HepG2 (cell line): ENCODE results near the gene ZNF414. TPM values are rescaled to one million over a fixed set of nuclear protein-coding genes. Genes with fewer than 3 reads are reported as not detected.
A peak's percentile ranks its signal among the peaks of the same experiment; 100 is the strongest.

ENCODE experiments used
- ARNTL ChIP-seq: sonication (generic); formaldehyde crosslinking; IDR thresholded peaks from 2 replicates; pipeline ENCODE4 v1.4.0; 2020; ENCODE audit warnings: mild to moderate bottlenecking, missing genetic modification reagents
- BRCA1 ChIP-seq: sonication (generic); formaldehyde crosslinking; IDR thresholded peaks from 2 replicates; pipeline ENCODE4 v1.4.0; 2020; ENCODE audit warnings: missing genetic modification reagents
- FOXM1 ChIP-seq: sonication (generic); formaldehyde crosslinking; IDR thresholded peaks from 2 replicates; pipeline ENCODE4 v1.5.0; 2020; ENCODE audit warnings: missing genetic modification reagents
- HNF1B ChIP-seq: sonication (generic); formaldehyde crosslinking; IDR thresholded peaks from 2 replicates; pipeline ENCODE4 v1.5.1; 2020; ENCODE audit warnings: mild to moderate bottlenecking, moderate library complexity, missing genetic modification reagents
- HOXD1 ChIP-seq: sonication (generic); formaldehyde crosslinking; IDR thresholded peaks from 2 replicates; pipeline ENCODE4 v1.5.0; 2020; ENCODE audit warnings: missing genetic modification reagents
- KDM5A ChIP-seq: fragments of 200-600 bp; sonication (generic); IDR thresholded peaks from 2 replicates; pipeline ENCODE4 v1.7.0; 2018; ENCODE audit warnings: antibody characterized with exemption, mild to moderate bottlenecking, low read length, borderline replicate concordance
- KIAA2018 ChIP-seq: sonication (generic); formaldehyde crosslinking; IDR thresholded peaks from 2 replicates; pipeline ENCODE4 v1.5.0; 2020; ENCODE audit warnings: mild to moderate bottlenecking, missing genetic modification reagents, borderline replicate concordance
- NAIF1 ChIP-seq: sonication (generic); formaldehyde crosslinking; IDR thresholded peaks from 2 replicates; pipeline ENCODE4 v1.5.0; 2020; ENCODE audit warnings: mild to moderate bottlenecking, missing genetic modification reagents, borderline replicate concordance
- RAD21 ChIP-seq: fragments of 450-650 bp; formaldehyde crosslinking; IDR thresholded peaks from 2 replicates; pipeline ENCODE4 v1.5.0; 2020; ENCODE audit warnings: mild to moderate bottlenecking
- SAP130 ChIP-seq: IDR thresholded peaks from 2 replicates; pipeline ENCODE4 v1.6.1; 2016; ENCODE audit warnings: low read depth
- TBX2 ChIP-seq: sonication (generic); formaldehyde crosslinking; IDR thresholded peaks from 2 replicates; pipeline ENCODE4 v1.5.0; 2020; ENCODE audit warnings: missing genetic modification reagents, mild to moderate bottlenecking, borderline replicate concordance
- THRA ChIP-seq: sonication (generic); formaldehyde crosslinking; IDR thresholded peaks from 2 replicates; pipeline ENCODE4 v1.4.0; 2020; ENCODE audit warnings: missing genetic modification reagents, borderline replicate concordance
- YY1 ChIP-seq: IDR thresholded peaks from 2 replicates; pipeline ENCODE4 v1.6.1; 2011; ENCODE audit warnings: low read length, low read depth, moderate library complexity, mild to moderate bottlenecking; ENCODE audit not compliant: insufficient read depth, insufficient replicate concordance
- ZNF230 ChIP-seq: sonication (generic); formaldehyde crosslinking; IDR thresholded peaks from 2 replicates; pipeline ENCODE4 v1.4.0; 2020; ENCODE audit warnings: mild to moderate bottlenecking, missing genetic modification reagents
- ZNF546 ChIP-seq: sonication (generic); formaldehyde crosslinking; conservative IDR thresholded peaks from 2 replicates; pipeline ENCODE4 v1.8.1; 2023; ENCODE audit warnings: mild to moderate bottlenecking, missing genetic modification reagents
- ZSCAN5A ChIP-seq: sonication (generic); formaldehyde crosslinking; IDR thresholded peaks from 2 replicates; pipeline ENCODE4 v1.8.0; 2022; ENCODE audit warnings: mild to moderate bottlenecking, missing genetic modification reagents, borderline replicate concordance
- polyA plus RNA-seq, 8 experiments: library from polyadenylated mRNA; depleted of rRNA in 3 of 8; stranded (reverse) in 7 of 8; unstranded in 1 of 8; fragments of >200 nt; fragmentation: Illumina TruSeq in 4 of 8; extraction: Trizol in 4 of 8; gene quantifications; 2 replicates each; pipeline versions ENCODE4 v1.2.1 to v1.2.3, GENCODE V29; 2011 to 2016; ENCODE audit warnings: low read depth in 4 of 8, missing spikeins in 1 of 8, mixed read lengths in 1 of 8; ENCODE audit not compliant: insufficient read depth in 1 of 8
- total RNA-seq, 5 experiments: library from RNA; depleted of rRNA; stranded (reverse); fragments of >200 nt; fragmentation: Illumina TruSeq; extraction: Trizol; gene quantifications; 2 replicates each; pipeline ENCODE4 v1.2.3, GENCODE V29; 2016; ENCODE audit warnings: low read depth in 1 of 5

The ZNF414 gene
- total and polyA plus RNA-seq, 2 of the 13 experiments (the other 11 are each of a cell fraction or from before 2014, with no cell fraction given), result 2.5 to 4.0 TPM

GRCh38 chr19:8513687-8514504, at the start of gene ZNF414 (continued):
- no peak for TF ChIP-seq KIAA2018
- TF ChIP-seq YY1, result peak; percentile 94
- TF ChIP-seq TBX2 (CRISPR knock-in tag), result peak; percentile 62; the same call in 1 of the 2 replicates
- no peak for TF ChIP-seq ARNTL (CRISPR knock-in tag)
- peak; percentile 75; the same call in 1 of the 2 replicates for TF ChIP-seq ZNF230
- peak; percentile 50 for TF ChIP-seq HNF1B (CRISPR knock-in tag)
- TF ChIP-seq ZNF546, result peak; percentile 76; the same call in 1 of the 2 replicates
- TF ChIP-seq NAIF1 (CRISPR knock-in tag), result 0 out of 2 replicates have a peak, but pooled peaks have one; percentile 62
- peak; percentile 67 for TF ChIP-seq RAD21 (CRISPR knock-in tag)
- peak; percentile 83 for TF ChIP-seq SAP130 (CRISPR knock-in tag)
- no peak for TF ChIP-seq ZSCAN5A
- 0 out of 2 replicates have a peak, but pooled peaks have one; percentile 13 for TF ChIP-seq BRCA1 (CRISPR knock-in tag)
- peak; percentile 63; the same call in 1 of the 2 replicates for TF ChIP-seq HOXD1
- TF ChIP-seq KDM5A, result peak; percentile 81
- no peak for TF ChIP-seq FOXM1 (CRISPR knock-in tag)
- peak; percentile 61; the same call in 1 of the 2 replicates for TF ChIP-seq THRA (CRISPR knock-in tag)
